Parathyroid adenoma (tissue), 2 donors: ENCODE data around the gene PPP1R16B.

Source experiments
- H2AFZ ChIP-seq: fragments of 300-600 bp; sonication (generic); one replicate; pipeline ENCODE4 v1.7.0; 2017; ENCODE audit warnings: antibody characterized with exemption, mild to moderate bottlenecking
- H3K27ac ChIP-seq: fragments of 300-600 bp; sonication (generic); one replicate; pipeline ENCODE4 v1.7.0; 2017
- H3K27me3 ChIP-seq: fragments of 300-600 bp; sonication (generic); one replicate; pipeline ENCODE4 v1.7.0; 2017; ENCODE audit warnings: low read length; ENCODE audit not compliant: control insufficient read depth, insufficient read depth
- H3K36me3 ChIP-seq: fragments of 300-600 bp; sonication (generic); one replicate; pipeline ENCODE4 v1.7.0; 2017; ENCODE audit warnings: low read length; ENCODE audit not compliant: control insufficient read depth, insufficient read depth
- H3K4me1 ChIP-seq: fragments of 300-600 bp; sonication (generic); one replicate; pipeline ENCODE4 v1.7.0; 2017; ENCODE audit warnings: control low read depth
- H3K4me2 ChIP-seq: fragments of 300-600 bp; sonication (generic); one replicate; pipeline ENCODE4 v1.7.0; 2017; ENCODE audit warnings: low read length
- H3K4me3 ChIP-seq: fragments of 300-600 bp; sonication (generic); one replicate; pipeline ENCODE4 v1.7.0; 2017; ENCODE audit warnings: low read depth, low read length
- H3K79me2 ChIP-seq: fragments of 300-600 bp; sonication (generic); one replicate; pipeline ENCODE4 v1.7.0; 2017; ENCODE audit warnings: control low read depth
- H3K9ac ChIP-seq: fragments of 300-600 bp; sonication (generic); one replicate; pipeline ENCODE4 v1.7.0; 2017; ENCODE audit warnings: mild to moderate bottlenecking
- H3K9me3 ChIP-seq: fragments of 300-600 bp; sonication (generic); one replicate; pipeline ENCODE4 v1.7.0; 2017; ENCODE audit warnings: low read length; ENCODE audit not compliant: control insufficient read depth
- CTCF ChIP-seq: fragments of 300-600 bp; sonication (generic); IDR thresholded peaks from one replicate; pipeline ENCODE4 v1.7.0; 2017; ENCODE audit warnings: antibody characterized with exemption, mild to moderate bottlenecking
- donor health status: primary hyperparathyroidism.

Gene PPP1R16B

GRCh38 chr20:38805958-38806854, 709 bp downstream of the PPP1R16B start:
- Histone ChIP-seq H3K27ac (peak overlapping the region; percentile 7), H3K27me3 (peaks cover 5% of the 10 kb centered on the region), H3K79me2 (no peaks in the 10 kb centered on the region), H3K9me3 (no peaks in the 10 kb centered on the region), H2AFZ (peak overlapping the region; percentile 80), H3K9ac (no peak overlapping the region), H3K4me1 (peaks cover 5% of the 10 kb centered on the region), H3K4me2 (peak overlapping the region; percentile 63), H3K36me3 (no peaks in the 10 kb centered on the region), H3K4me3 (peak overlapping the region; percentile 36)
- TF ChIP-seq CTCF, result no peak

- TF ChIP-seq CTCF, result no peak
- no peak overlapping the region for H3K27ac ChIP-seq
- peak overlapping the region; percentile 63 for H3K4me2 ChIP-seq
- H2AFZ ChIP-seq, result peak overlapping the region; percentile 80
- H3K27me3 ChIP-seq, result peaks cover 5% of the 10 kb centered on the region
- peak overlapping the region; percentile 36 for H3K4me3 ChIP-seq
- no peaks in the 10 kb centered on the region for H3K36me3 ChIP-seq
- peaks cover 5% of the 10 kb centered on the region for H3K4me1 ChIP-seq
- no peaks in the 10 kb centered on the region for H3K79me2 ChIP-seq
- H3K9ac ChIP-seq, result no peak overlapping the region
- H3K9me3 ChIP-seq, result no peaks in the 10 kb centered on the region
Measured at GRCh38 chr20:38806855-38807655, 1.6 kb downstream of the PPP1R16B start.

GRCh38 chr20:38809942-38810341, 4.4 kb downstream of the PPP1R16B start:
- no peaks in the 10 kb centered on the region for H3K79me2 ChIP-seq
- no peak overlapping the region for H3K4me3 ChIP-seq
- peaks cover 5% of the 10 kb centered on the region for H3K4me1 ChIP-seq
- H3K27me3 ChIP-seq, result peaks cover 5% of the 10 kb centered on the region
- H3K36me3 ChIP-seq, result no peaks in the 10 kb centered on the region
- no peak overlapping the region for H2AFZ ChIP-seq
- no peaks in the 10 kb centered on the region for H3K9me3 ChIP-seq
- H3K9ac ChIP-seq, result no peak overlapping the region
- no peak overlapping the region for H3K4me2 ChIP-seq
- TF ChIP-seq CTCF, result no peak
- no peak overlapping the region for H3K27ac ChIP-seq

GRCh38 chr20:38810926-38811630, 5.6 kb downstream of the PPP1R16B start:
- Histone ChIP-seq H3K9me3 (no peaks in the 10 kb centered on the region), H3K27ac (no peak overlapping the region), H3K79me2 (no peaks in the 10 kb centered on the region), H3K9ac (no peak overlapping the region), H3K4me3 (no peak overlapping the region), H3K4me2 (no peak overlapping the region), H2AFZ (no peak overlapping the region), H3K27me3 (peaks cover 5% of the 10 kb centered on the region), H3K4me1 (peaks cover 5% of the 10 kb centered on the region), H3K36me3 (no peaks in the 10 kb centered on the region)
- TF ChIP-seq CTCF, result no peak
